HG03064 (cell line): Measurements from ENCODE around the gene NPIPB12.
A peak's percentile ranks its signal among the peaks of the same experiment; 100 is the strongest.
"Not testable (repeated sequence)": the region's sequence is repeated elsewhere in the genome, so short reads cannot be mapped to it uniquely, and the experiment has no call there.

Experiments
- ATAC-seq: cut with Tn5 transposase; IDR thresholded peaks from one replicate; pipeline ENCODE4 v1.9.1; 2021; ENCODE audit warnings: low read depth; ENCODE audit not compliant: unreplicated experiment

NPIPB12 gene

DNA sequence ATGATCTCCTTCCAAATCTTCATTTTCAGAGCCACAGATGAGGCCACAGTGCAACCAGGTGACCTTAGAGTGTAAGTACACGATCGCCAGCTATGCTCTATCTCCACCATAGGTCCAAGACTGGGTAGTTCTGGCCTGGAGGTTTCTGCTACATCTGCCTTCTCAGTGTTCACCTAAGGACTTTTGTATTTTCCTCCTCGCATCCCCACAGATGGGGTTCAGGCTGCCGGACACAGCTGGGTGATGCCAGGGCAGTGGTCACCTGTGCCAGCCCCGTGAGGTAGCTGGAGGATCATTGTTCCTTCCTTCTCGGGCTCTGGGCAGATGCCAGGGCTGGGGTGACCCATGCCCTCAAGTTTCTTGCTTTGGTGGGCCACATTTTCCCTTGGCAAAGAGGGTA, at the start of gene NPIPB12:
TSS of gene NPIPB12 (minus strand) at position 101 of the 400 bp plus-strand sequence.
- ATAC-seq: not testable (repeated sequence)

DNA sequence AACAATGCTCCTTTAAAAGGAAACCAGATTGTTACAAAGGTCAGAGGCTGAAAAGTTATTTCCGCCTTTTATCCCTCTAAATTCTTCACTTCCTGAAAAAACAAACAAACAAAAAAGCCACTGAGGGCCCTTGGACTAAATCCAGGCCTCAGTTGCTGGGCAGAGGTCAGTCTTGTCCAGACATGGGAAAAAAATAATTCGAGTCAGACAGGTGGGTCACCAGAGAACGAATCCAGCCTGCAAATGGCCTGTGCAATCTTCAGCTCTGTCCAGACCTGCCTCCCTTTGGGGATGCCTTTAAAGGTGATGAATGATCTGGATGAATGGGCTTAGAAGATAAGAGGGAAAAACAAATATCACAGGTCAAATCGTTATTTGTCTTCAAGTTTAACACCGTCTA, 15.3 kb upstream of the NPIPB12 start:
- not testable (repeated sequence) for ATAC-seq

DNA sequence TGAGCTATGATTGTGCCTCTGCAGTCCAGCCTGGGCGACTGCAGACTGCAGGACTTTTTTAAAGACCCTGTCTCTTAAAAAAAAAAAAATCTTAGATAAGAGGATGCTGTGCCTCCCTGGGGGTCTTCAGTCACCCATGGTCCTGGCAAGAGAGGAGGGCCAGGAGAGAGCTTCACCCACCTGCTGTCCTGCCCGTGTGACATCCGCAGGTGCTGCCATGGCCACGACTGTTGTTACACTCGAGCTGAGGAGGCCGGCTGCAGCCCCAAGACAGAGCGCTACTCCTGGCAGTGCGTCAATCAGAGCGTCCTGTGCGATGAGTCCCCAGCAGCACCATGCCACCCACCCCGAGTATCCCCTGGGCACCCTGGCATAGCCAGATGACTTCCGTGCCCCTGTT, 23.9 kb downstream of the NPIPB12 start:
- ATAC-seq: not testable (repeated sequence)

DNA sequence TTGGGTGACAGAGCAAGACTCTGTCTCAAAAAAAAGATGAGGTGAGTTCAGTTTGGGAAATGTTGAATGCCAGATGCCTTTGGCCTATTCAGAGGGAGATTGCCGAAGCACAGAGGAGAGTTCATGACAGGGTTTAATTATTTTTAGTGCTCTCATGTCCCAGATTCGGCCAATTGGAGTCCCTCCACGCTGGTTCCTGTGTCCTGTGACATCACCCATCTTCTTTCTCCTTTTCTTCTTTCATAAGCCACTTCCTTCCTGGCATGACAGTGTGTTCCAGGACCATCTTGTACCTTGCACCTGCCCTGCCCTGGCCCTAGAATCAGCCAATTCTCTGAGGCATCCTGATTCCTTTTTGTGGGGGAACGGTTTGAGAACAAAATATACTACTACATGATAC, 34.1 kb downstream of the NPIPB12 start:
- not testable (repeated sequence) for ATAC-seq

DNA sequence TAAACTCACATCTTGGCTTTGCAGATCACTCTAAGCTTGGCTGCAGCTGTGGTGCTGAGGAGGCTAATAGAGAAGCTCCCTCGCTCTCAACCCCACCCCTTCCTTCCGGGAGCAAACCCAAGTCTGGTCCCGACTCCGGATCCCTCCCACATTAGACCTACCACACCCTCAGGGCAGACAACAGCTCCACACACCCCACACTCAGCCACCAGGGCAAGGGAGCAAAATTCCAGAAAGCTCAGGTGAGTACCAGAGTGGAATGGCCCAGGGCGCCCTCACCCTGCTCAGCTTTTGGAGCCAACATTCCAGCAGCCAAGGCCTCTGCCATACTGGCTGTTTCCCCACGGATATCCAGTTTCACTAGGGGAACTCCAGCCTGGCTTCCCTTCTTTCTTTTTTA, 36.5 kb downstream of the NPIPB12 start:
- not testable (repeated sequence) for ATAC-seq

DNA sequence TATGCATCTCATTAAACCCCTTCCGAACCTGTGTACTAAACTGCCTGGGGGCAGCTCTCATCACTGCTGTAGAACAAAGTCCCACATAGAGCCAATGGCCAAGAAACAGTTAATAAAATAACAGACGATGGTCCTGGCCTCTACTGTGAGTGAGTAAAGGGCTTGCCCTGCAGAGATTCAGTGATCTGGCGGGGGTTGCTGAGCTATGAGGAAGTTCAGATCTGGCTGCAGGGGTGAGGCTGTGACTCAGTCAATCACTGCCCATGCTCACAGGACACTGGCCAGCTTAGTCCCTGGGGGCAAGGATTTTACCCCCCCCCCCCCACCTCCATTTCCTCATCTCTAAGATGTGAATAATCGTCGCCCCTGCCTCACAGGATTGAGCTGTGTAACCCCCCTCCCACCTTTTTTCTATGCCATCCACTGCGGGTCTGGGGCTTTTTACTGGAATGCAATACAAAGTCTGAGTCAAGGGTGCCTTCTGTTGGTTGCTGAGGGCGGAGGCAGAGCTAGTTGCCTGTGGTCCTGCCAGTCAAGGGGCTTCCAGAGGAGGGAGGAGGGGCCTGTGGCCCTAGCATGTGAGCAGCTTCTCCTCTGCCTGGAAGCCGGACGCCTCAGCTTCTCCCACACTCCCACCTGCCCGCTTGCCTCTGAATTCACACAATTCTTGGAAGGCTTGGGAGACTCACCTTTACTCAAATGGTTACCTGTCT, 38.4 kb downstream of the NPIPB12 start:
- not testable (repeated sequence) for ATAC-seq

DNA sequence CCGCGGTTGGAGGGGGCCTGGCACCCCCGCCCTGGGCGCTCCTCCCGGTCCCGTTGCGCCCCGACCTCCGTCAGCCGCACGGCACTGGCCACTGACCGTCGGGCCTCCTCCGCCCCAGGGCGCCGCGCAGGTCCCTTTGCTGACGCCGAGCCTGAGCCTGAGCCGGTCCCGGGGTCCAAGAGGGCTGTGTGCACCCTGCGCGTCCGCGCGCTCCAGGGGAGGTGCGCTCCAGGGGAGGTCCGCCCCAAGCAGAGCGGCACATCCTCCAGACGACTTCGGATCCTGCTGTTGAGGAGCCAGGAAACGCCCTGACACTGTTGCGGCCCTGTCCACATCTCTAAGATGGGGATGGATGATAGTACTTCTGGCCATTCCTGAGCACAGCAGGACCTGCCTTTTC, 39.3 kb downstream of the NPIPB12 start:
- not testable (repeated sequence) for ATAC-seq

DNA sequence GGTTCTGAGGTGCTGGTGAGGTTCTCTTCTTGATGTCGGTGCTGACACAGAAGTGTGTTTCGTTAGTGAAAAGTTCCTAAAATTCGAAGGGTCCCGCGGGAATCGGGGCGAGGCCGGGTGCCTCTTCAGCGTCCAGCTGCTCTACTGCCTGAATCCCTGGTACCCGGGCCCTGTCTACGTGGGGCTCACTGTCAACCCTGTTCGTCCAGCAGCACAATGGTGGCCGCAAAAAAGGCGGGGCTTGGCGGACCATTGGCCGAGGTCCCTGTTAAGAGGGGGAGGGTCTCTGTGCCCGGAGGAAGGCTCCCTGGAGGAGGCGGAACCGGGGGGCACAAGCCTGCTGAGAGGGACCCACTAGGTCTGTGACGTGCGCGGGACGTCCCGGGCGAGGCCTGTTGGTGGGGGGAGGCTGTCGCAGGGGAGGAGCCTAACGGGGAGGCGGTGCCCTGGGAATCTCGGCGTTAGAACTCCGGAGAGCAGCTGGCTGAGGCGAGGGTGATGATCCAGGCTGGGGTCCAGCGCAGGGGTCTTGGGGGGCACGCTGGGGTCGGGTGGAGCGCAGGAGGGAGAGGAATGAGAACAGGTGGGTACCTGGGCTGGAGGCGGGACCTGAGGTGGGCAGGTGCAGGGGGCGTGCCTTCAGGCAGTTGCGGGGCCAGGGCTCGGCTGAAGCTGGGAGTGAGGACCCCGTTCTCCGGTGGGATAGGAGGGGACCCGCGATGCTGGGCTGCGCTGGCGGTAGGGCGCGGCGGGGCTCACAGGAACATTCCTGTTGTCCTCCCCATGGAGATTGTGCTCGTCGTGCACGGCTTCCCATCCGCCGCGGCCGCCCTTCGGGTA, 40.0 kb downstream of the NPIPB12 start:
- ATAC-seq: not testable (repeated sequence)

DNA sequence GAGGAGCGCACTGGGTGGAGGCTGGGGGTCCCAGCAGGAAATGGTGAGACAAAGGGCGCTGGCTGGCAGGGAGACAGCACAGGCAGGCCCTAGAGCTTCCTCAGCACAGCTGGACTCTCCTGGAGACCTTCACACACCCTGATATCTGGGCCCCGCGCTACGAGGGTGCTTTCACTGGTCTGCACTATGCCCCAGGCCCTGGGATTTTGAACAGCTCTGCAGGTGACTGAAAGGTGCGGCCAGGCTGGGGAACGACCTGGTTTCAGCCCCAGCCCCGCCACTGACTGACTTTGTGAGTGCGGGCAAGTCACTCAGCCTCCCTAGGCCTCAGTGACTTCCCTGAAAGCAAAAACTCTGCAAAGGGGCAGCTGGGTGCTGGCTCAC, 45.6 kb downstream of the NPIPB12 start:
- ATAC-seq: not testable (repeated sequence)

DNA sequence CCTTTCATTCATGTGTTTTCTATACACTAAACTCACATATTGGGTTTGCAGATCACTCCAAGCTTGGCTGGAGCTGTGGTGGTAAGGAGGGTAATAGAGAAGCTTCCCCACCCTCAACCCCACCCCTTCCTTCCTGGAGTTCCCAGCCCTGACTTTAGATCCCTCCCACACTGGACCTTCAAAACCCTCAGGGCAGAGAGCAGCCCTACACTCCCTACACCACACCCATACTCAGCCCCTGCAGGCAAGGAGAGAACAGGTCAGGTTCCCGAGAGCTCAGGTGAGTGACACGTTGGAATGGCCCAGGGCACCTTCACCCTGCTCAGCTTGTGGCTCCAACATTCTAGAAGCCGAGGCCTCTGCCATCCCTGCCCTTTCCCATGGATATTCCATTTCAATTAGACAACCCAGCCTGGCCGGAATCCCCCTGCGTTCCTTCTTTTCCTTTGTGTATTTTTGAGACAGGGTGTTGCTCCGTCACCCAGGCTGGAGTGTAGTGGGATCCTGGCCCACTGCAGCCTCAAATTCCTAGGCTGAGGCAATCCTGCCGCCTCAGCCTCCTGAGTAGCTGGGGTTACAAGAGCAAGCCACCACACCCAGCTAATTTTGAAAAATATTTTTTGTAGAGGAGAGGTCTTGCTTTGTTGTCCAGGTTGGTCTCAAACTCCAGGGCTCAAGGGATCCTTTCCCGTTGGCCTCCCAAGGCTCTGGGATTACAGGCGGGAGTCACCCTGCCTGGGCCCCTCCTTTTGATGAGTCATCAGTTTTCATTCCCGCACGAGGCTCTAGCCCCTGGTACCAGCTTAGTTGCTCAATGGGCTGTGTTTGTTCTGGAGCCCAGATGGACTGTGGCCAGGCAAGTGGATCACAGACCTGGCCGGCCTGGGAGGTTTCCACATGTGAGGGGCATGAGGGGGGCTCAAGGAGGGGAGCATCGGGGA, 46.2 kb downstream of the NPIPB12 start, which contains the start of gene SULT1A4:
TSS of gene SULT1A4 (plus strand) at position 208 of the 941 bp plus-strand sequence. CDS start 1,473 bp downstream, outside the sequence.
- not testable (repeated sequence) for ATAC-seq

DNA sequence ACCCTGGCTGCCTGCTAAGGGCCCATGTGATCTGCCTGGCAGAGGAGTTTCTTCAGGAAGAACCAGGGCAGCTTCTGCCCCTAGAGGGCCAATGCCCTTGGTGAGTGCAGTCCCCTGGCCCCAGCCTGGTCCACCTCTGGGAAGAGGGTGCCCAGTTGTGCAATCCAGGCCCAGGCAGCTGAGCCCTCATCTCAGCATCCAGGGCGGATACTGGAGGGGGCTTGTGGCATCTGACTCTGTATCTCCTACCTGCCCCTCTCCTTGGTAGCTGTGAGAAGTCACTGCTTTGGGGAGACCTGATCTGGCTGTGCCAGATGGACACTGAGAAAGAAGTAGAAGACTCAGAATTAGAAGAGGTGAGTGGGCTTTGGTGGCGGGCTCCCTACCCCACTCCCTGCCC, 48.5 kb downstream of the NPIPB12 start:
- ATAC-seq: not testable (repeated sequence)

DNA sequence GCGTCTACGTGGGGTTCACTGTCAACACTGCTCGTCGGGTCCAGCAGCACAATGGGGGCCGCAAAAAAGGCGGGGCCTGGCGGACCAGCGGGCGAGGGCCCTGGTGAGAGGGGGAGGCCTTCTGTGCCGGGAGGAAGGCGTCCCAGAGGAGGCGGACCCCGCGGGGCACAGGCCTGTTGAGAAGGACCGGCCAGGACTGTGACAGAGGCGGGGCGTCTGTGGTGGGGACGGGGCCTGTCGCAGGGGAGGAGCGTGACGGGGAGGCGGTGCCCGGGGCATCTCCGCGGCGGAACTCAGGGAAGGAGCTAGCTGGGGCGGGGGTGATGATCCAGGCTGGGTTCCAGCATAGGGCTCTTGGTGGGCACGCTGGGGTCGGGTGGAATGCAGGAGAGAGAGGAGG, 51.4 kb downstream of the NPIPB12 start:
- peak; percentile 50 for ATAC-seq

DNA sequence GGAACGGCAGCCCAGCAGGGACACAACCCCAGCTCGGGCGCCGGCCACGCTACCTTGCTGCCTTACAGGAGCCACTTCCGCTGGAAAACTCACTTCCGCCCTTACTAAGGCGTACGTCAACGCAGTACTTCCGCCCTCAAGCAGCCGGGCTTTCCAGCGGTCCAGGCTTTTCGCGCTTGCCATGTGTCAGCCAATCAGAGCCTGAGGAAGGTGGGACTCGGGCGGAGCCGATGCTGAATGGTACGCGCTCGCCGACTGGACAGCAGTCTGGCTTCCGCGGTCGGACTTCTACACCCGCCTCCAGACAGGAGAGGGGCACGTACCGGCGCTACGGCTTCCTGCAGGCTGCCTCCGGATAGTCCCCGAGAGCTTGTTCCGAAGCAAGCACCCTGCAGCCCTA, 51.9 kb downstream of the NPIPB12 start, which contains the start of the genes BOLA2 and SLX1B:
TSS of gene BOLA2 (minus strand) at position 83 of the 400 bp plus-strand sequence. CDS start 98 bp downstream, outside the sequence.
TSS of gene SLX1B (plus strand) at position 265 of the 400 bp plus-strand sequence.
- ATAC-seq: peak; percentile 80

DNA sequence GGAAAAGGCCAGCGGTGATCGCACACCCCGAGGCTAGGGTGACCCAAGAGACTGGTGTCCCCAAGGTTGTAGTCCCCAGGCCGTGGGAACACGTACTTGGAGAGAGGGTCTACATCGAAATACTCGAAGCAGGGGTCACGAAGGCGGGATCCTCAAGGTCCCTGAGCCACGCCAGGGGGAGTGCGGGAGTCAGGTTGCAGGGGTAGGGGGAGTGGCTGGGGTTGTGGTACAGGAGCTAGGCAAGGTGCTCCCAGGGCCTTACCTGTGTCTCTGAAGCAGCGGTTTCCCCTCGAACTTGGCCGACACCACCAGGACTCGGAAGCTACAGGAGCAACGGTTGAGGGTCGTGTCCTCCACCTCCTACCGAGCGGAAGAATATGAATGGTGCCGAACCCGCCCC, 52.5 kb downstream of the NPIPB12 start:
- ATAC-seq: not testable (repeated sequence)
